K562 (cell line): ENCODE measurements around the gene IFRD1. TPM values are rescaled to one million over a fixed set of nuclear protein-coding genes. Genes with fewer than 3 reads are reported as not detected.

Source experiments
- BMI1 ChIP-seq: fragments of 150-350 bp; IDR thresholded peaks from 2 replicates; pipeline ENCODE4 v1.6.1; 2014; ENCODE audit warnings: low read length
- HBP1 ChIP-seq: fragments of 450-650 bp; formaldehyde crosslinking; IDR thresholded peaks from 2 replicates; pipeline ENCODE4 v1.4.0; 2022; ENCODE audit warnings: missing genetic modification characterization
- HDAC6 ChIP-seq: IDR thresholded peaks from 2 replicates; pipeline ENCODE4 v1.6.1; 2012; ENCODE audit warnings: low read depth, mild to moderate bottlenecking, control low read depth, inconsistent platforms, low read length, moderate library complexity
- POLR2H ChIP-seq: IDR thresholded peaks from 2 replicates; pipeline ENCODE4 v1.6.1; 2016; ENCODE audit warnings: missing genetic modification characterization, low read depth, mild to moderate bottlenecking, control low read depth, missing compliant biosample characterization, moderate library complexity
- RBM22 ChIP-seq: fragments of 200-400 bp; formaldehyde crosslinking; IDR thresholded peaks from 2 replicates; pipeline ENCODE4 v1.6.1; 2018; ENCODE audit warnings: low read length, low read depth; ENCODE audit not compliant: poor library complexity, severe bottlenecking
- SPI1 ChIP-seq: IDR thresholded peaks from 2 replicates; pipeline ENCODE4 v1.6.1; 2011; ENCODE audit warnings: low read depth, low read length, control low read depth, borderline replicate concordance
- TBL1XR1 ChIP-seq, 2 experiments: IDR thresholded peaks; 2 replicates each; pipeline ENCODE4 v1.6.1; 2012; ENCODE audit warnings: improper control_type of control experiment in 2 of 2, low read length in 2 of 2, mild to moderate bottlenecking in 1 of 2
- ZBTB11 ChIP-seq, 3 experiments: fragments of 200-800 bp in 1 of 3; fragments of 250-450 bp in 1 of 3; fragments of 450-650 bp in 1 of 3; sonication (Bioruptor Pico) in 1 of 3; sonication (Bioruptor generic) in 1 of 3; formaldehyde crosslinking in 1 of 3; IDR thresholded peaks; 2 replicates each; pipeline versions ENCODE4 v1.6.1 to v1.8.0; 2016 to 2022; ENCODE audit warnings: mild to moderate bottlenecking in 2 of 3, missing genetic modification characterization in 2 of 3, missing compliant biosample characterization in 1 of 3, moderate library complexity in 1 of 3
- ZBTB26 ChIP-seq: fragments of 450-650 bp; formaldehyde crosslinking; IDR thresholded peaks from 2 replicates; pipeline ENCODE4 v1.4.0; 2022; ENCODE audit warnings: missing genetic modification characterization
- ZNF280B ChIP-seq: fragments of 250-450 bp; sonication (Bioruptor Pico); IDR thresholded peaks from 2 replicates; pipeline ENCODE4 v1.5.1; 2021; ENCODE audit warnings: mild to moderate bottlenecking
- polyA plus RNA-seq, 8 experiments: library from polyadenylated mRNA; depleted of rRNA in 4 of 8; stranded (reverse) in 5 of 8; unstranded in 3 of 8; fragments of >200 nt; fragmentation: Nextera tagmentation in 2 of 8; fragmentation: Illumina TruSeq in 1 of 8; extraction: Ambion mirVana in 2 of 8; extraction: Trizol in 1 of 8; gene quantifications; 2 replicates each; pipeline versions ENCODE4 v1.2.1 to v1.2.3, GENCODE V29; 2011 to 2014; ENCODE audit warnings: inconsistent platforms in 1 of 8, missing spikeins in 1 of 8
- total RNA-seq, 7 experiments: library from RNA; depleted of rRNA in 6 of 7; stranded (reverse); fragments of >200 nt in 6 of 7; fragmentation: Illumina TruSeq in 2 of 7; extraction: Trizol in 2 of 7; gene quantifications; 2 replicates each; pipeline versions ENCODE4 v1.2.1 to v1.2.3, GENCODE V29; 2011 to 2021; ENCODE audit warnings: low replicate concordance in 1 of 7

Gene IFRD1
- total and polyA plus RNA-seq, 9 of the 15 experiments (the other 6 are each of a cell fraction or from before 2014, with no cell fraction given) = 27.6 to 81.8 (median 68.1) TPM

- no peak for TF ChIP-seq ZBTB11 (CRISPR knock-in tag; IDR thresholded peaks at IDR 0.05)
- TF ChIP-seq ZNF280B (CRISPR knock-in tag) = no peak
- no peak for TF ChIP-seq SPI1
- peak; percentile 69; the same call in 1 of the 2 replicates for TF ChIP-seq ZBTB26 (CRISPR knock-in tag)
- no peak for TF ChIP-seq BMI1
- no peak; a peak in 1 of 4 replicates for TF ChIP-seq TBL1XR1 (IDR thresholded peaks at IDR 0.05; ENCODE audit: low read length in 2 of 2)
- TF ChIP-seq RBM22 = no peak
- 0 out of 2 replicates have a peak, but pooled peaks have one; percentile 30 for TF ChIP-seq HBP1 (CRISPR knock-in tag)
- no peak for TF ChIP-seq HDAC6
- peak; percentile 16; the same call in 1 of the 2 replicates for TF ChIP-seq POLR2H
- TF ChIP-seq, all 486 proteins: peak for 76
Measured at GRCh38 chr7:112422842-112423496, 27.3 kb upstream of the IFRD1 start (continued).
